HG02885 (cell line): ENCODE data around the gene R3HDM2.

ENCODE experiments used
- ATAC-seq: cut with Tn5 transposase; IDR thresholded peaks from one replicate; pipeline ENCODE4 v1.9.1; 2021; ENCODE audit warnings: mild to moderate bottlenecking; ENCODE audit not compliant: unreplicated experiment, poor library complexity

R3HDM2 gene

GRCh38 chr12:57248934-57249742 lies 181.7 kb downstream of the R3HDM2 start:
- ATAC-seq: no peak

GRCh38 chr12:57247041-57247440 lies 183.8 kb downstream of the R3HDM2 start:
- no peak for ATAC-seq

DNA sequence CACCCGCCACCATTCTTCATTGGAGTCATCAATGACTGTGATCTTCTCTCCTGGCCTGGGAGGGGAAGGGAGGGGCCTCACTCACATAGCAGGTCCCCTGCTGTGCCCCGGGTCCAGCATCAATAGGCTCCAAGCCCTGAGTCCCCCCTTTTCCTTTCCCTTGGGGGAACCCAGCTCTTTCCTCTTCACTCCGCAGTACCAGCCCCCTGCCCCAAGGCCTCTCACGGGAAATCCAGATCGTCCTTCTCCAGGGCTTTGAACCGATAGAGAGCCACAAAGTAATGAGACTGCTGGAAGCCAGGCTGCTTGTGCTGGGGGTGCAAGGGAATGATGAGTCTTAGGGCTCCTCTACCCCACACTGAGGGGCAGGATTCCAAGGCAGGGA lies 186.5 kb downstream of the R3HDM2 start:
- no peak for ATAC-seq

DNA sequence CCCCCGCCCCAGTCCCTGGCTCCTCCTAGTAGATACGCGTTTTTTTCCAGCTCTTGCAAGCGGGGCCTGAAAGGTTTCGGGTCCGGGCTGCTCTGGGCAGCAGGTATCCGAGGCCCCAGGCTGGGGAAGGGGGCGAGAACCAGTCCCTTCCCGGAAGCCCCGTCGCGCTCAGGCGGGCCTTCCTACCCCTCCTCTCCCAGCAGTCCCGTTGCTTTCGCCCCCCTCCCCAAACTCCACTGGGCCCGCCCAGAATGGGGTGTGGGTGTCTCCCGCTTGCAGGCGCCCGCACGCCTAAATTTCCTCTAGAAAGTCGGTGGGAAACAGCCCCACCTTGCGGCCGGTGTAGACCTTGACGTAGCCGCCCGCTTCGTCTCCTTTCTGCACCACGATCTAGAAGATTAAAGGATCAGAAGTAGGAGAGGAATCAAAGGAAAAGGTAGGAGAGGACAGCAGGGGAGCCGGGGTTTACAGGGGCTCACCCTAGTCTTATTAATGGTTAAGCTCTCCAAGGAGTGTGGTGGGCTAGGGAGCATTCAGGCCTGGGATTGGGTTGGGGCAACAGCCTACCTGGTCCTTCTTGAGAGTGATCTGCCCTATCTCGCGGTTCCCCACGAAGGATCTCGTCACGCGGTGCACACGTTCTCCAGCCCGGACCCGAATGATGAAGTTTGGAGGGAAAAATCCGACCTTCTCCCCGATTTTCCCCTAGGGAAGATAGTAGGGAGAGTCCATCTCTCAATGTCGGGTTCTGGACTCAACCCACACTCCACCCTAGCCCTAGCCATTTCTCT lies 187.1 kb downstream of the R3HDM2 start:
- no peak for ATAC-seq

DNA sequence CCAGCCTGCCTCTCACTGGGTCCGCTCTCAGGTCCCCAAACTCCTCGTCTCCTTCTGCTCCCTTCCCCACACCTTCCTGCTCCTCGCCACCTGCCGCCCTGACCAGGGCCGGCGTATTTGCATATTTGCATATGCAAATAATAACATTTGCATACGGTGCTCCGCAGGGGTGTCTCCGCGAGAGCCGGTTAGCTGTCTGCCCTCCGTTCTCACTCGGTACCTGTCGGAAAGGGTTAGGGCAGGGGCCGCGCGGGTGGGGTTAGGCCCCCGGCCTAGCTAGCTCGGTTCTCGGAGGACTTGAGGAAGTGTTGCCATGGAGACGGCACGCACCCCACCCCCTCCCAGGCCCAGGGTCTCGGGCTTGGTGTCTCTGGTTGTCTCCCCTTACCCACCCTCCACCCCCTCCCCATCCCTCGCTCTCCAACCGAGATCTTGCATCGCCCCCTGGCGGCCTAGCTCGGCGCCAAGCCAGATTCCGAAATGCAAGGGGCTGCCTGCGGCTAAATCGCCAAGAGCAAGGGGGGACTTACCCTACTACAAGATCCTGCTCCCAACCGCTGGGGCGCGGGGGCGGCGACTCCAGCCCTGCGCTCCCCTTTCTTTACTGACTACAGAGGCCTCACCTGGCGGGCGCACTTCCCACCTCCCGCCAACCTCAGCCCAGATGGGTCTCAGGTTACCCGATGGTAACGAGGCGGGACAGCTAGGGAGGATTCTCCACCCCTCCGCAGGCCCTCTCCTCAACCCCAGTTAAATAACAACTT lies 188.0 kb downstream of the R3HDM2 start:
- peak; percentile 29 for ATAC-seq

- ATAC-seq: no peak
These were observed 188.5 kb downstream of the R3HDM2 start for GRCh38 chr12:57242329-57242690.

- no peak for ATAC-seq
These were observed 189.2 kb downstream of the R3HDM2 start for GRCh38 chr12:57241402-57242310.

DNA sequence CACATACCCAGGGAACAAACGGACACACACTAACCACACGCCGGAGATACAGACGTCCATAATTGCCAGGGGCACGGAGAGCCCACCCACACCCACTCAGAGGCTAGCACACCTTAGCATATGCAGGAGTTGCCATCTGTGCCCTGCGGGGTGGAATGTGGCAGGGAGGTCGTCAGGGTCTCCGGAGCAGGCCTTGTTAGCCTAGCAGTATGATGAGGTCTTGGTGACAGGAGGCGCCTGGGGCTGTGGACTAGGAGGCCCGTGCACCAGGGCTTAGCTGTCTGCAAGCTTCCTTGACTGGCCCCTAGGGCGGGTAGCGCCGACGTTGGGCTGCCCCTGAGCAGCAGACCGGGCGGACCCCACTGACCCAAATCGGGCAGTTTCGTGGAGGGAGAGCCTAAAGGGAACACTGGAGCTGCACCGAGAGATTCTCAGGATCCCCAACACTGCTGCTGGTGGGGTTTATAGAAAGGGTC lies 189.9 kb downstream of the R3HDM2 start:
- no peak for ATAC-seq

- ATAC-seq: no peak
These were observed 190.5 kb downstream of the R3HDM2 start for GRCh38 chr12:57240066-57240921.

GRCh38 chr12:57239587-57240065 lies 191.2 kb downstream of the R3HDM2 start:
- no peak for ATAC-seq

GRCh38 chr12:57238854-57239554 lies 191.8 kb downstream of the R3HDM2 start:
- ATAC-seq: peak; percentile 67

DNA sequence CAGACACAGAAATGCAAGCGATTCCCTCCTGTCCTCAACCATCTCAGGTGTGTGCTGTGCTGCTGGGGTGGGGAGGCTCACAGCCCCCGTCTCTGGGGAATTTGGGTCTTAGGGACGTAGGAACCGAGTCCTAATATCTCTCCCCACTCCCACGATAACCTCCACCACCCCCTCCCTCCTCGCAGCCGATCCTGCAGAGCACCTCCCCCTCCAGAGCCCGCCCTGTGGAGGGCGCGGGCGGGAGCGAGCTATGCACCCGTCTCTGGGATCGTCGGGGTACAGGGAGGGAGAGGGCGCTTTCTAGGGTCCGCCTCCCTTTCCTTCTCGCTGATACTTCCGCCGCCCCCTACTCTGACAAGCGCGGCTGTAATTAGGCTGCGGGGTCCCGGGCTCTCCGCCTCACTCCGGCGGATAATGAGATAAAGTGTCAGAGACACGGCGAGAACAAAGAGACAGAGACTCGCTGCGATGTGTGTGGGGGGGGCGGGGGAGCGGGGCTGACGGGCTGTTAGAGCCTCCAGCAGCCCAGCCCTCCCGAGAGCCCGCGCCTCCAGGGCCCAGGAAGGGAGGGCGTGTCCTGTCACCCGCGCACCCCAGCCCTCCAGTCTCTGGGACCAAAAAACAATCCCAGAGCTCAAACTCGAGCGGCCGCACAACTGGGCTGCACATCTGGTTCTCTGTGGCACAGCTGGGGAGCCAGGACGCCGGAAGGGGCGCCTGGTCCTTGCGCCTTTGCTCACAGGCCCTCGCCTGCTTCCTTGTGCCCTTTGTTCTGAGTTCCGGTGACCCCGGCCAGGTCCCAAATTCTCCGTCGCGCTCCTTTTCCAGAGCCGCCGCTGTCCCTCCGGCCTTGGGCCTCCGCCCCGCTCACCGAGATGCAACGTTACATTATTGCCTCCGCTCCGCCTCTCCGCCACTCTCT lies 192.7 kb downstream of the R3HDM2 start:
- ATAC-seq: no peak

DNA sequence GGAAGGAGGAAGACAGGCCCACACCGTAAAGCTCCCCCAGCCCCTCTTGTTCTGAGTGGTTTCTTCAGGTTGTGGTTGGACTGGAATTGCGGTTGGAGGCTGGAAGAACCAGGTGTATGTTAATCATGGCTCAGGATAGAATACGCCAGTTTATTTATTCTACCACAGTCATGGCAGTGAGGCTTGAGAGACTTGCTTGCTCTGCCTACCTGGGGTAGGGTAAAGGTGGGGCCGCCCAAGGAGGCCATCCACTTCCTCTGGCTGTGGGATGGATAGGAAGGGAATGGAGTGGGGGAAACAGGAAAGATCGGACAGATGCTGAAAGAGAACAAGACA lies 193.3 kb downstream of the R3HDM2 start:
- ATAC-seq: no peak

DNA sequence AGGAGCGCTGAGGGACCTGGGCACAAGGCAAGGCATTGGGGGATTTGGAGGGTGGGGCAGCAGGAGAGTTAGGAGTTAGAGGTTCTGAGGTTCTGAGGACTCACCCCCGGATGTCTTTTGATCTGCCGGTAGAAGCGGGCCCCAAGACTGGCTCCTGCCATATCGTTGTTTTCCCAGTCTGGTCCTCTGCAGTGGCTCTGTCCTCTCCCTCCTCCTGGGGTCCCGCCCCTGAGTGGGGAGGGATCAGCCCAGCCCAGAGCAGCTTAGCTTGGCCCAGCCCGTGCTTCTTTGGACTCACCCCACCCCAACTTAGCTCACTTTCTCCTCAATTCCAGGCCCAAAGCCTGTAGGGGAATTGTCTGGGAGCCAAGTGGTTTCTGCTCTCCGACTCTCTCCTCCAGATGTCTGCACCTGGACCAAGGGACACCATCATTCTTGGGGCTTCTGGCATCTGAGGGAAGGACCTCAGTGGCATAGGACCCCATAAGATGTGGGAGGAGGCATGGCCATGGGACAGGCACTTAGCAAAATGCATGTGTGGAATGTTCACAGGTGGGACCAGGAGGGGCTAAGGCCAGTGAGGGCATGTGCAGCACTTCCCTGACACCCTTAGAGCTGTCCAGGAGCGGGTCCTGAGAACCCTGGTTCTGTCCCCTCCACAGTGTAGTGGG lies 193.8 kb downstream of the R3HDM2 start:
- no peak for ATAC-seq

DNA sequence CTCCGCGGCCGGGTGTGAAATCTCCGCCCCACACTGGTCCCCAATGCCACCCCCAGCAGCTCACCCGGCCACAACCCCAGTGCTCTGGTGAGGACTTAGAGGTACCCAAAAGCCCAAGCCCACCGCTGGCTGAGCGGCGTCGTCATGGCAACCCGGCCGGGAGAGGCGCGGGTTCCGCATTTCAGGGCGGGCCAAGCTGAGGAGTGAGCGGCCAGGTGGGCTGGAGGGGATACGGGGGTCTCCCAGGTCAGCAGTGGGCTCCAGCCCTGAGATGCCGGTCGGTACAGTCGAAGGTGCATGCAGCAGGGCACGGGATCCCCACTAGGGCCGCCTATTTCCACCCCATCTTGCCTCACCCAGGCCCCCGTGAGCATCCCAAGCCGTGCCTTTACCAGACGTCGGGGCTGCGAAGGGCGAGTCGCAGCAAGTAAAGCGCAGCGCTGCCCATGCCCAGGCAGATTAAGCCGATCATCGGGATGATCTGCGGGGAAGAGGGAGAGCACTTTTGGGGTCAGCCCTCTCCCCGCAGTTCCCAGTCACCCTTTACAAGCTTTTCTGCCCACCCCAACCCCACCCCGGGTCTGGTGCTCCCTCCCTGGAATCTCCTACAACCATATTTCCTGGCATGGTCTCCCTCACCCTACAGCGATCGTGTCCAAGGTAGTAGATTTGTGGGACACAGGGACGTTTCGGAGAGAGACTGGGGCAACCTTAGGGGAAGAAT lies 194.5 kb downstream of the R3HDM2 start:
- ATAC-seq: no peak

GRCh38 chr12:57235728-57236131 lies 195.1 kb downstream of the R3HDM2 start:
- ATAC-seq: no peak
